Ovary (tissue), 3 donors: Measurements from ENCODE around the gene RBM41.

ENCODE experiments used
- EP300 ChIP-seq: sonication (generic); formaldehyde crosslinking; IDR thresholded peaks from one replicate; pipeline ENCODE4 v1.6.1; 2017; ENCODE audit warnings: antibody characterized with exemption
- POLR2A ChIP-seq: fragments of 450-650 bp; IDR thresholded peaks from one replicate; pipeline ENCODE4 v1.6.1; 2017; ENCODE audit warnings: antibody characterized with exemption, mild to moderate bottlenecking, moderate library complexity
- TF ChIP-seq, protein P1 (sequence below), 3 donors: fragments of 450-650 bp in 2 of 3; fragments of 200-600 bp in 1 of 3; IDR thresholded peaks; one replicate each; pipeline versions ENCODE4 v1.5.1 to v1.8.0; 2016 to 2022; ENCODE audit warnings: antibody characterized with exemption in 3 of 3, mild to moderate bottlenecking in 1 of 3
- donor health status: DM: no; HTN: no; CAD: no.

DNA sequence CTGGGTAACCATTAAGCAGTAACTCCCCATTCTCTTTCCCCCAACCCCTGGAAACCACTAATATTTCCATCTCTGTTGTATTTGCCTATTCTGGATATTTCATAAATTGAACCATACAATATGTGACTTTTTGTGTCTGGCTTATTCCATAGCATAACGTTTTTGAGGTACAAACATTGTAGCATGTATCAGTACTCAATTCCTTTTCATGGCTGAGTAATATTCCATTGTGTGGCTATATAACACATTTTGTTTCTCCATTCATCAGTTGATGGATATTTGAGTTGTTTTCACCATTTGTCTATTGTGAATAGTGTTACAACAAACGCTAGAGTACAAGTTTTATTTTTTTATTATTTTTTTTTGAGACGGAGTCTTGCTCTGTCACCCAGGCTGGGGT, 63.6 kb downstream of the RBM41 start:
- TF ChIP-seq, protein P1, sequence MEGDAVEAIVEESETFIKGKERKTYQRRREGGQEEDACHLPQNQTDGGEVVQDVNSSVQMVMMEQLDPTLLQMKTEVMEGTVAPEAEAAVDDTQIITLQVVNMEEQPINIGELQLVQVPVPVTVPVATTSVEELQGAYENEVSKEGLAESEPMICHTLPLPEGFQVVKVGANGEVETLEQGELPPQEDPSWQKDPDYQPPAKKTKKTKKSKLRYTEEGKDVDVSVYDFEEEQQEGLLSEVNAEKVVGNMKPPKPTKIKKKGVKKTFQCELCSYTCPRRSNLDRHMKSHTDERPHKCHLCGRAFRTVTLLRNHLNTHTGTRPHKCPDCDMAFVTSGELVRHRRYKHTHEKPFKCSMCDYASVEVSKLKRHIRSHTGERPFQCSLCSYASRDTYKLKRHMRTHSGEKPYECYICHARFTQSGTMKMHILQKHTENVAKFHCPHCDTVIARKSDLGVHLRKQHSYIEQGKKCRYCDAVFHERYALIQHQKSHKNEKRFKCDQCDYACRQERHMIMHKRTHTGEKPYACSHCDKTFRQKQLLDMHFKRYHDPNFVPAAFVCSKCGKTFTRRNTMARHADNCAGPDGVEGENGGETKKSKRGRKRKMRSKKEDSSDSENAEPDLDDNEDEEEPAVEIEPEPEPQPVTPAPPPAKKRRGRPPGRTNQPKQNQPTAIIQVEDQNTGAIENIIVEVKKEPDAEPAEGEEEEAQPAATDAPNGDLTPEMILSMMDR (IDR thresholded peaks at IDR 0.05), result no peak
- TF ChIP-seq POLR2A, result no peak
- no peak for TF ChIP-seq EP300
